MM.1S (cell line): ENCODE results near the gene SEZ6L.

ENCODE experiments used
- DNase-seq: peaks from one replicate; pipeline ENCODE4 v3.0.0-alpha.2; 2015
- H2AFZ ChIP-seq: fragments of 300-600 bp; sonication (generic); 2 replicates; pipeline ENCODE4 v1.6.0; 2016; ENCODE audit warnings: antibody characterized with exemption, low read length
- H3F3A ChIP-seq: fragments of 300-600 bp; sonication (generic); 2 replicates; pipeline ENCODE4 v1.6.1; 2016; ENCODE audit warnings: mild to moderate bottlenecking, antibody characterized with exemption, low read length, moderate library complexity, mixed read lengths; ENCODE audit not compliant: insufficient read depth
- H3K27ac ChIP-seq: fragments of 300-600 bp; sonication (generic); 2 replicates; pipeline ENCODE4 v1.5.1; 2016; ENCODE audit warnings: mild to moderate bottlenecking, low read length
- H3K27me3 ChIP-seq: fragments of 300-600 bp; sonication (generic); replicated peaks from 2 replicates; pipeline ENCODE4 v1.6.0; 2016; ENCODE audit warnings: low read length; ENCODE audit not compliant: insufficient read depth
- H3K36me3 ChIP-seq: fragments of 300-600 bp; sonication (generic); replicated peaks from 2 replicates; pipeline ENCODE4 v1.6.1; 2016; ENCODE audit warnings: mild to moderate bottlenecking, low read length, mixed read lengths; ENCODE audit not compliant: insufficient read depth
- H3K4me1 ChIP-seq: fragments of 300-600 bp; sonication (generic); 2 replicates; pipeline ENCODE4 v1.6.1; 2016; ENCODE audit warnings: low read length, mixed read lengths
- H3K4me2 ChIP-seq: fragments of 300-600 bp; sonication (generic); 2 replicates; pipeline ENCODE4 v1.6.0; 2016; ENCODE audit warnings: low read depth, low read length
- H3K4me3 ChIP-seq: fragments of 300-600 bp; sonication (generic); 2 replicates; pipeline ENCODE4 v1.5.1; 2016; ENCODE audit warnings: low read length, mixed read lengths
- H3K79me2 ChIP-seq: fragments of 300-600 bp; sonication (generic); 2 replicates; pipeline ENCODE4 v1.6.1; 2016; ENCODE audit warnings: mixed run types, low read length, mixed read lengths
- H3K9ac ChIP-seq: fragments of 300-600 bp; sonication (generic); 2 replicates; pipeline ENCODE4 v1.6.1; 2016; ENCODE audit warnings: low read length, mixed read lengths
- H3K9me2 ChIP-seq: fragments of 300-600 bp; sonication (generic); replicated peaks from 2 replicates; pipeline ENCODE4 v1.6.1; 2016; ENCODE audit warnings: mild to moderate bottlenecking, low read length, mixed read lengths; ENCODE audit not compliant: insufficient read depth
- H3K9me3 ChIP-seq: fragments of 300-600 bp; sonication (generic); replicated peaks from 2 replicates; pipeline ENCODE4 v1.6.1; 2016; ENCODE audit warnings: mild to moderate bottlenecking, low read length, mixed read lengths; ENCODE audit not compliant: insufficient read depth
- H4K20me1 ChIP-seq: fragments of 300-600 bp; sonication (generic); 2 replicates; pipeline ENCODE4 v1.6.1; 2016; ENCODE audit warnings: mild to moderate bottlenecking, low read length, moderate library complexity, mixed read lengths; ENCODE audit not compliant: insufficient read depth
- EZH2 ChIP-seq: fragments of 300-600 bp; sonication (generic); optimal IDR thresholded peaks from 2 replicates; pipeline ENCODE3; 2017; ENCODE audit warnings: low read depth, mild to moderate bottlenecking, antibody characterized with exemption, low read length, mixed read lengths
- EZH2phosphoT487 ChIP-seq: fragments of 300-600 bp; sonication (generic); IDR thresholded peaks from 2 replicates; pipeline ENCODE4 v1.6.1; 2018; ENCODE audit warnings: antibody characterized with exemption, low read length
- TF ChIP-seq, protein P1 (sequence below): fragments of 300-600 bp; sonication (generic); IDR thresholded peaks from 2 replicates; pipeline ENCODE4 v1.5.1; 2016; ENCODE audit warnings: antibody characterized with exemption, low read length, mixed read lengths

Gene SEZ6L

DNA sequence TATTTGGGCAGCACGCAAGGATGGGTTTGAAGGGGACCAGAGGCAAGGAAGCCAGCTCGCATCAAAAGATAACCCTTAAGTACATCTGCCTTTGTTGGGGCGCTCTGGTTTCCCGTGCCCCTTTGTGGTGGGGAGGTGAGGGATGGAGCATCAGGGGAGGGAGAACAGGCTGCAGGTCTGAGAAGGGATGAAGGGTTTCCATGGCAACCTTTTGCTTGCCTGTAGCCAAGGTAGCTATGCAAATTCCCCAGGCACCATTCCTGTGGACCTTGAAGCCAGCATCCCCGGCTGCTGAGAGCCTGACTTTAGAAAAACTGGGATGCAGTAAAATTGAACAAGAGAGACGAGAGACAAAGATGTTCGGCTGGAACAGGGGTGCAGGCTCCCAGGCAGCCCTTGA lies 75.7 kb downstream of the SEZ6L start:
- Histone ChIP-seq H3K9me3 (no peaks in the 10 kb centered on the region), H3K9me2 (no peaks in the 10 kb centered on the region), H3F3A (no peaks in the 10 kb centered on the region), H3K4me3 (no peak overlapping the region), H3K79me2 (no peaks in the 10 kb centered on the region), H2AFZ (no peak overlapping the region), H4K20me1 (no peaks in the 10 kb centered on the region), H3K27ac (no peak overlapping the region), H3K9ac (no peak overlapping the region), H3K36me3 (no peaks in the 10 kb centered on the region), H3K27me3 (peaks cover 82% of the 10 kb centered on the region), H3K4me2 (no peak overlapping the region), H3K4me1 (no peaks in the 10 kb centered on the region)
- TF ChIP-seq EZH2: no peak
- TF ChIP-seq, protein P1, sequence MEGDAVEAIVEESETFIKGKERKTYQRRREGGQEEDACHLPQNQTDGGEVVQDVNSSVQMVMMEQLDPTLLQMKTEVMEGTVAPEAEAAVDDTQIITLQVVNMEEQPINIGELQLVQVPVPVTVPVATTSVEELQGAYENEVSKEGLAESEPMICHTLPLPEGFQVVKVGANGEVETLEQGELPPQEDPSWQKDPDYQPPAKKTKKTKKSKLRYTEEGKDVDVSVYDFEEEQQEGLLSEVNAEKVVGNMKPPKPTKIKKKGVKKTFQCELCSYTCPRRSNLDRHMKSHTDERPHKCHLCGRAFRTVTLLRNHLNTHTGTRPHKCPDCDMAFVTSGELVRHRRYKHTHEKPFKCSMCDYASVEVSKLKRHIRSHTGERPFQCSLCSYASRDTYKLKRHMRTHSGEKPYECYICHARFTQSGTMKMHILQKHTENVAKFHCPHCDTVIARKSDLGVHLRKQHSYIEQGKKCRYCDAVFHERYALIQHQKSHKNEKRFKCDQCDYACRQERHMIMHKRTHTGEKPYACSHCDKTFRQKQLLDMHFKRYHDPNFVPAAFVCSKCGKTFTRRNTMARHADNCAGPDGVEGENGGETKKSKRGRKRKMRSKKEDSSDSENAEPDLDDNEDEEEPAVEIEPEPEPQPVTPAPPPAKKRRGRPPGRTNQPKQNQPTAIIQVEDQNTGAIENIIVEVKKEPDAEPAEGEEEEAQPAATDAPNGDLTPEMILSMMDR: no peak
- no peak for TF ChIP-seq EZH2phosphoT487
- DNase-seq: no peak

DNA sequence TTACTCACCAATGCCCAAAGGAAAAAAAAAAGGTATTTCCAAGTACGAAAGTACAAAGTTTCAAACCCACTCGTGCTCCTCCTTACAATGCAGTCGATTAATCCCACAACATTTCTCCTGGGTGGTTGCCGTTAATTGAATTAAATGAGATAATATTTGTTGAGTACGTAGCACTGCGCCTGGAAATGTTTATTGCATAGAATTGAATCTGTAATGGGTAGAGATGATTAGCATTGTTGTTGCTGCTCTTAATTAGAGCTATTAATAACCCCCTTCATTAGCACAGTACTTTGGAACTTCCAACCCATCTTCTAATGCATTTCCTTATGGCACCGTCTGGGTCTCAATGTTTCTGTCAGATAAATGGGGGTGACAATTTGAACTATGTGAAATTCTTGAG lies 77.3 kb downstream of the SEZ6L start:
- Histone ChIP-seq H3K9me3 (no peaks in the 10 kb centered on the region), H3K36me3 (no peaks in the 10 kb centered on the region), H3K27ac (no peak overlapping the region), H3K4me2 (no peak overlapping the region), H3K9ac (no peak overlapping the region), H3K4me1 (no peaks in the 10 kb centered on the region), H3F3A (no peaks in the 10 kb centered on the region), H4K20me1 (no peaks in the 10 kb centered on the region), H3K79me2 (no peaks in the 10 kb centered on the region), H3K4me3 (no peak overlapping the region), H3K9me2 (no peaks in the 10 kb centered on the region), H3K27me3 (peaks cover 88% of the 10 kb centered on the region), H2AFZ (no peak overlapping the region)
- DNase-seq: no peak
- TF ChIP-seq EZH2phosphoT487 (no peak), EZH2 (no peak)
- TF ChIP-seq, protein P1: no peak

DNA sequence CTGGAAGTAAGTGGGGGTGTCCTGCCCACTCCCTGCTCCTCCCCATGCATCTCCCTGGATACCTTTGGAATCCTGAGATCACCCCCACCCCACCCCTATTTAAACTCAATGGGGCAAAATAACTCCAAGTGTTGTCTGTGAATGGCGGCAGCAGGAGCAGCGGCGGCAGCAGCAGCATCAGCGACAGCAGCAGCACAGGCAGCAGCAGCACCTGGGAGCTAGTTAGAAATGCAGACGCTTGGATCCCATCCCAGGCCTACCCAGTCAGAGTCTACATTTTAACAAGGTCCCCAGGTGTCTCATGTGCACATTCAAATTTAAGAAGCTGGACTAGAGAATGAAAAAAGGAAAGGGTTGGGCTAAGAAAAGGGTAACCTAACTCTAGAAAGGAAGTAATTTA lies 82.6 kb downstream of the SEZ6L start:
- H3K27me3 ChIP-seq: peaks cover 88% of the 10 kb centered on the region
- no peak overlapping the region for H3K9ac ChIP-seq
- no peaks in the 10 kb centered on the region for H3K79me2 ChIP-seq
- no peak overlapping the region for H3K4me3 ChIP-seq
- H3K9me2 ChIP-seq: no peaks in the 10 kb centered on the region
- no peak overlapping the region for H3K4me2 ChIP-seq
- H2AFZ ChIP-seq: no peak overlapping the region
- no peak overlapping the region for H3K27ac ChIP-seq
- no peaks in the 10 kb centered on the region for H3K4me1 ChIP-seq
- no peaks in the 10 kb centered on the region for H4K20me1 ChIP-seq
- TF ChIP-seq EZH2 (no peak), EZH2phosphoT487 (no peak)
- TF ChIP-seq, protein P1: no peak
- H3K36me3 ChIP-seq: no peaks in the 10 kb centered on the region
- no peaks in the 10 kb centered on the region for H3F3A ChIP-seq
- DNase-seq: no peak
- H3K9me3 ChIP-seq: no peaks in the 10 kb centered on the region
